GM12878 (cell line): Measurements from ENCODE around the gene MRPL34.

Source experiments
- BHLHE40 ChIP-seq, 2 experiments: fragments of 450-650 bp in 1 of 2; IDR thresholded peaks; 2 replicates each; pipeline ENCODE4 v1.6.1; 2011 to 2017; ENCODE audit warnings: low read depth in 2 of 2, borderline replicate concordance in 1 of 2, improper control_type of control experiment in 1 of 2, low read length in 1 of 2, mild to moderate bottlenecking in 1 of 2
- CEBPZ ChIP-seq: fragments of 150-350 bp; IDR thresholded peaks from 2 replicates; pipeline ENCODE4 v1.6.1; 2016; ENCODE audit warnings: low read depth, low read length
- CTCF ChIP-seq, 3 experiments: IDR thresholded peaks in 2 of 3; conservative IDR thresholded peaks in 1 of 3; 2 replicates each; pipeline ENCODE4 v1.5.1; 2011; ENCODE audit warnings: low read depth in 3 of 3, low read length in 3 of 3, mild to moderate bottlenecking in 3 of 3, control low read depth in 2 of 3, moderate library complexity in 2 of 3, inconsistent platforms in 1 of 3, mixed read lengths in 1 of 3; ENCODE audit not compliant: control insufficient read depth in 2 of 3, insufficient read depth in 1 of 3; ENCODE audit errors: extremely low read depth in 1 of 3
- MYC ChIP-seq: IDR thresholded peaks from 2 replicates; pipeline ENCODE4 v1.6.1; 2011; ENCODE audit warnings: mild to moderate bottlenecking, low read length, moderate library complexity, inconsistent platforms; ENCODE audit not compliant: insufficient read depth, insufficient replicate concordance, insufficient read length, severe bottlenecking
- NFYA ChIP-seq: IDR thresholded peaks from 2 replicates; pipeline ENCODE4 v1.6.1; 2011; ENCODE audit warnings: low read depth, mild to moderate bottlenecking, low read length, improper control_type of control experiment, borderline replicate concordance
- POLR2A ChIP-seq: IDR thresholded peaks from 2 replicates; pipeline ENCODE4 v1.6.1; 2011; ENCODE audit warnings: low read depth, mild to moderate bottlenecking, low read length
- POLR2AphosphoS5 ChIP-seq: IDR thresholded peaks from 2 replicates; pipeline ENCODE4 v1.6.1; 2011; ENCODE audit warnings: mild to moderate bottlenecking, low read length, inconsistent platforms
- SP1 ChIP-seq: IDR thresholded peaks from one replicate; pipeline ENCODE4 v1.6.1; 2011; ENCODE audit warnings: low read depth, low read length
- SRF ChIP-seq, 2 experiments: IDR thresholded peaks; 2 replicates each; pipeline ENCODE4 v1.6.1; 2011; ENCODE audit warnings: low read depth in 2 of 2, low read length in 2 of 2, mild to moderate bottlenecking in 1 of 2, moderate library complexity in 1 of 2
- YY1 ChIP-seq: IDR thresholded peaks from 2 replicates; pipeline ENCODE4 v1.6.1; 2011; ENCODE audit warnings: low read depth, mild to moderate bottlenecking, low read length

- TF ChIP-seq POLR2A, result no peak
- no peak for TF ChIP-seq CTCF (IDR thresholded peaks at IDR 0.05 in 2 of 3, conservative IDR thresholded peaks at IDR 0.05 in 1 of 3; ENCODE audit: control insufficient read depth in 2 of 3, extremely low read depth in 1 of 3, insufficient read depth in 1 of 3, low read depth in 3 of 3, low read length in 3 of 3)
- TF ChIP-seq YY1, result no peak
- no peak for TF ChIP-seq SRF (IDR thresholded peaks at IDR 0.05; ENCODE audit: low read depth in 2 of 2, low read length in 2 of 2)
- no peak for TF ChIP-seq POLR2AphosphoS5
- TF ChIP-seq CEBPZ, result no peak
- no peak for TF ChIP-seq SP1
- no peak for TF ChIP-seq NFYA
- no peak for TF ChIP-seq BHLHE40 (IDR thresholded peaks at IDR 0.05; ENCODE audit: borderline replicate concordance in 1 of 2, low read depth in 2 of 2, low read length in 1 of 2)
- no peak for TF ChIP-seq MYC
These were observed 8.4 kb downstream of the MRPL34 start for GRCh38 chr19:17314007-17314593.
